Psoas muscle (tissue), 8 donors: ENCODE measurements around the gene MFSD1. TPM values are rescaled to one million over a fixed set of nuclear protein-coding genes. Genes with fewer than 3 reads are reported as not detected.

Source experiments
- ATAC-seq, 4 donors: fragments of 200-7000 bp; cut with Tn5 transposase; one replicate each; pipeline ENCODE4 v1.9.1; 2020; ENCODE audit warnings: moderate library complexity in 3 of 4, mild to moderate bottlenecking in 2 of 4
- DNase-seq, 2 donors: peaks; one replicate each; pipeline ENCODE4 v3.0.0-alpha.2; 2020
- H3K27ac ChIP-seq: fragments of 200-600 bp; one replicate; pipeline ENCODE4 v1.8.0; 2022
- H3K27me3 ChIP-seq, 3 donors: fragments of 200-600 bp in 1 of 3; one replicate each; pipeline versions ENCODE4 v1.6.1 to v1.8.0; 2013 to 2022; ENCODE audit warnings: low read length in 2 of 3, mild to moderate bottlenecking in 2 of 3, moderate library complexity in 1 of 3; ENCODE audit not compliant: insufficient read depth in 3 of 3
- H3K36me3 ChIP-seq, 2 donors: fragments of 200-600 bp in 1 of 2; one replicate each; pipeline versions ENCODE4 v1.6.1 to v1.8.0; 2013 to 2022; ENCODE audit warnings: low read depth in 1 of 2, mild to moderate bottlenecking in 1 of 2, moderate library complexity in 1 of 2; ENCODE audit not compliant: insufficient read depth in 1 of 2
- H3K4me1 ChIP-seq: fragments of 200-600 bp; one replicate; pipeline ENCODE4 v1.8.0; 2022
- H3K4me3 ChIP-seq: fragments of 200-600 bp; one replicate; pipeline ENCODE4 v1.8.0; 2022; ENCODE audit warnings: mild to moderate bottlenecking
- H3K9me3 ChIP-seq: fragments of 200-600 bp; one replicate; pipeline ENCODE4 v1.8.0; 2022
- WGBS, 3 donors: extraction: QIAGEN DNeasy Blood & Tissue Kit; methylation state at CpG; one replicate each; pipeline versions ENCODE4 v1.1.6 to v1.1.7; 2013; 5-methylcytosine and 5-hydroxymethylcytosine counted together
- intact Hi-C, 2 donors: fragments of 100-400 bp; cut with DNase I; formaldehyde crosslinking; loops; one replicate each; pipeline versions ENCODE4 v1.11.0 to v1.14.2; 2022
- polyA plus RNA-seq, 3 donors: library from polyadenylated mRNA; stranded (reverse); fragments of 200-250 nt; gene quantifications; one replicate each; pipeline ENCODE4 v1.2.3, GENCODE V29; 2013
- total RNA-seq, 4 donors: library from RNA; stranded (reverse); fragmentation: NEBNext Ultra II Directional in 2 of 4; extraction: Animal tissue kit (Norgen Biotek cat#: 25700) in 2 of 4; gene quantifications; one replicate each; pipeline versions ENCODE4 v1.2.1 to v1.2.4, GENCODE V29; 2021 to 2023
- TF ChIP-seq, protein P1 (sequence below): fragments of 200-600 bp; IDR thresholded peaks from one replicate; pipeline ENCODE4 v1.8.0; 2022; ENCODE audit warnings: antibody characterized with exemption
- donor health status: healthy with polysubstance abuse.
- donor health status: DM: no; HTN: no; CAD: no; lungs with moderate emphysema.
- donor health status: Bipolar disorder and iron deficiency.
- donor health status: healthy.
- donor health status: DM: yes; HTN: yes; CAD: no.
- donor health status: DM: no; HTN: no; CAD: no.
- donor health status: DM: no; HTN: no; CAD: no.
- donor health status: DM: yes; HTN: yes; CAD: no.

MFSD1 gene
- total and polyA plus RNA-seq, 7 donors, result 10.6 to 29.6 (median 18.4) TPM

- ATAC-seq (peak in 3 of 4 donors; percentile 51 to 65 (median 58)), DNase-seq (no peak)
- H3K9me3 ChIP-seq, result no peaks in the 10 kb centered on the region
- TF ChIP-seq, protein P1, sequence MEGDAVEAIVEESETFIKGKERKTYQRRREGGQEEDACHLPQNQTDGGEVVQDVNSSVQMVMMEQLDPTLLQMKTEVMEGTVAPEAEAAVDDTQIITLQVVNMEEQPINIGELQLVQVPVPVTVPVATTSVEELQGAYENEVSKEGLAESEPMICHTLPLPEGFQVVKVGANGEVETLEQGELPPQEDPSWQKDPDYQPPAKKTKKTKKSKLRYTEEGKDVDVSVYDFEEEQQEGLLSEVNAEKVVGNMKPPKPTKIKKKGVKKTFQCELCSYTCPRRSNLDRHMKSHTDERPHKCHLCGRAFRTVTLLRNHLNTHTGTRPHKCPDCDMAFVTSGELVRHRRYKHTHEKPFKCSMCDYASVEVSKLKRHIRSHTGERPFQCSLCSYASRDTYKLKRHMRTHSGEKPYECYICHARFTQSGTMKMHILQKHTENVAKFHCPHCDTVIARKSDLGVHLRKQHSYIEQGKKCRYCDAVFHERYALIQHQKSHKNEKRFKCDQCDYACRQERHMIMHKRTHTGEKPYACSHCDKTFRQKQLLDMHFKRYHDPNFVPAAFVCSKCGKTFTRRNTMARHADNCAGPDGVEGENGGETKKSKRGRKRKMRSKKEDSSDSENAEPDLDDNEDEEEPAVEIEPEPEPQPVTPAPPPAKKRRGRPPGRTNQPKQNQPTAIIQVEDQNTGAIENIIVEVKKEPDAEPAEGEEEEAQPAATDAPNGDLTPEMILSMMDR, result no peak
- 63 to 66% (median 66%) methylated on average over 4 of the region's 4 CpGs for WGBS, 3 donors
- H3K4me1 ChIP-seq, result peaks cover 3% of the 10 kb centered on the region
- no peak overlapping the region for H3K27ac ChIP-seq
- H3K27me3 ChIP-seq, result no peaks in the 10 kb centered on the region
- intact Hi-C loops, result no loop called here
- no peak overlapping the region for H3K4me3 ChIP-seq
- H3K36me3 ChIP-seq, result no peaks in the 10 kb centered on the region
Measured at GRCh38 chr3:158762701-158763100, 39.2 kb upstream of the MFSD1 start.

- DNase-seq (no peak), ATAC-seq (no peak)
- WGBS, 3 donors, result 22 to 61% (median 54%) methylated on average over 2 of the region's 2 CpGs
- TF ChIP-seq, protein P1, result no peak
- H3K4me3 ChIP-seq, result no peak overlapping the region
- no peak overlapping the region for H3K27ac ChIP-seq
- H3K27me3 ChIP-seq, result no peaks in the 10 kb centered on the region
- H3K4me1 ChIP-seq, result peaks cover 10% of the 10 kb centered on the region
- no peaks in the 10 kb centered on the region for H3K9me3 ChIP-seq
- H3K36me3 ChIP-seq, result no peaks in the 10 kb centered on the region
- intact Hi-C loops, result no loop called here
Measured at GRCh38 chr3:158763421-158763820, 38.4 kb upstream of the MFSD1 start.

GRCh38 chr3:158765518-158766205 is 36.2 kb upstream of the MFSD1 start:
- 79 to 82% (median 80%) methylated on average over 3 of the region's 3 CpGs for WGBS, 3 donors
- DNase-seq (no peak), ATAC-seq (no peak)
- H3K4me1 ChIP-seq, result peaks cover 23% of the 10 kb centered on the region
- no peak overlapping the region for H3K4me3 ChIP-seq
- H3K9me3 ChIP-seq, result no peaks in the 10 kb centered on the region
- no peaks in the 10 kb centered on the region for H3K36me3 ChIP-seq
- TF ChIP-seq, protein P1, result no peak
- intact Hi-C loops, result loop anchor here in 1 of 2 donors (5.0 kb wide), 1 partner anchor 38 kb away; no protein-coding TSS in a partner anchor
- H3K27me3 ChIP-seq, result no peaks in the 10 kb centered on the region
- no peak overlapping the region for H3K27ac ChIP-seq

DNA sequence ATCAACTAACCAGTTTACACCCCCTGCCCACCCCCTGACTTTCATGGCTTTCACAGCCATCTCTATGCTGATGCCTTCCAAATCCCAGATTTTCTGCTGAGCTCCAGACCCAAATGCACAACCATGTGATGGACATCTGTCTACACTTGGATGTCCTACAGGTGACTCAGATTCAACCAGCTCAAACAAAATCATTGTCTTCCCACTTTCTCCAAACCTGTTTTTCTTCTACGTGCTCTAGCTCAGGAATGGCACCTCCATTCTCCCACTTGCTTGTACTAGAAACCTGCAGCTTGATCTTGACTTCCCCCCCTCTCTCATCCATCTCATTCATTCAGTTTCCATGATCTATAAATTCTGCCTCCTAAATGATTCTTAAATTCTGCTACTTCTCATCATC is 35.5 kb upstream of the MFSD1 start:
- Histone ChIP-seq H3K9me3 (no peaks in the 10 kb centered on the region), H3K27me3 (no peaks in the 10 kb centered on the region), H3K36me3 (no peaks in the 10 kb centered on the region), H3K27ac (no peak overlapping the region), H3K4me3 (no peak overlapping the region), H3K4me1 (peaks cover 23% of the 10 kb centered on the region)
- no peak for ATAC-seq
- TF ChIP-seq, protein P1, result no peak
- 95 to 100% (median 100%) methylated on average over 1 of the region's 1 CpG for WGBS, 3 donors
- no peak for DNase-seq
- intact Hi-C loops, result loop anchor here in 1 of 2 donors (5.0 kb wide), 1 partner anchor 39 kb away; no protein-coding TSS in a partner anchor
